NB4 (cell line): ENCODE data around the gene GALNT2.

Source experiments
- CTCF ChIP-seq: IDR thresholded peaks from one replicate; pipeline ENCODE4 v1.5.1; 2012; ENCODE audit warnings: low read depth, low read length
- MAX ChIP-seq: IDR thresholded peaks from 2 replicates; pipeline ENCODE4 v1.6.1; 2011; ENCODE audit warnings: low read depth, low read length
- POLR2A ChIP-seq: IDR thresholded peaks from 2 replicates; pipeline ENCODE4 v1.6.1; 2011; ENCODE audit warnings: mild to moderate bottlenecking; ENCODE audit not compliant: insufficient read length; ENCODE audit errors: extremely low read depth

- TF ChIP-seq POLR2A (no peak), CTCF (no peak), MAX (no peak)
Measured at GRCh38 chr1:230194525-230194924, 127.5 kb downstream of the GALNT2 start.
